MM.1S (cell line): ENCODE measurements around the gene ARHGEF6.

ENCODE experiments used
- EZH2 ChIP-seq: fragments of 300-600 bp; sonication (generic); optimal IDR thresholded peaks from 2 replicates; pipeline ENCODE3; 2017; ENCODE audit warnings: low read depth, mild to moderate bottlenecking, antibody characterized with exemption, low read length, mixed read lengths
- TF ChIP-seq, protein P1 (sequence below): fragments of 300-600 bp; sonication (generic); IDR thresholded peaks from 2 replicates; pipeline ENCODE4 v1.5.1; 2016; ENCODE audit warnings: antibody characterized with exemption, low read length, mixed read lengths

DNA sequence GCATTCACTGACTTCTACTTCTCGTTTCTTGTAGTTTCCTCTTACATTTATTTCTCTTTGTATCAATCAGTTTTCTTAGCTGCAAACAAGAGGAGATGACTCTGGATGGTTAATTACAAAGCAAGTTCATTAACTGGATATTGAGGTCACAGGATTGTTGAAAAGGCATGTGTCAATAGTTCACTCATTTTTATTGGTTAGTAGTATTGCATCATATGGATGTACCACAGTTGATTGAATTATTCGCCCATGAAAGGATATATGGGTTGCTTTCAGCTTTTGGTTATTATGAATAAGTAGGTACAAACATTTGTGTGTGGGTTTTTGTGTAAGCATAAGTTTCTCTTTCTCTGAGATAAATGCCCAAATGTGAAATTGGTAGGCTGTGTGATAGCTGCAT, 21.8 kb upstream of the ARHGEF6 start:
- no peak for TF ChIP-seq EZH2
- TF ChIP-seq, protein P1, sequence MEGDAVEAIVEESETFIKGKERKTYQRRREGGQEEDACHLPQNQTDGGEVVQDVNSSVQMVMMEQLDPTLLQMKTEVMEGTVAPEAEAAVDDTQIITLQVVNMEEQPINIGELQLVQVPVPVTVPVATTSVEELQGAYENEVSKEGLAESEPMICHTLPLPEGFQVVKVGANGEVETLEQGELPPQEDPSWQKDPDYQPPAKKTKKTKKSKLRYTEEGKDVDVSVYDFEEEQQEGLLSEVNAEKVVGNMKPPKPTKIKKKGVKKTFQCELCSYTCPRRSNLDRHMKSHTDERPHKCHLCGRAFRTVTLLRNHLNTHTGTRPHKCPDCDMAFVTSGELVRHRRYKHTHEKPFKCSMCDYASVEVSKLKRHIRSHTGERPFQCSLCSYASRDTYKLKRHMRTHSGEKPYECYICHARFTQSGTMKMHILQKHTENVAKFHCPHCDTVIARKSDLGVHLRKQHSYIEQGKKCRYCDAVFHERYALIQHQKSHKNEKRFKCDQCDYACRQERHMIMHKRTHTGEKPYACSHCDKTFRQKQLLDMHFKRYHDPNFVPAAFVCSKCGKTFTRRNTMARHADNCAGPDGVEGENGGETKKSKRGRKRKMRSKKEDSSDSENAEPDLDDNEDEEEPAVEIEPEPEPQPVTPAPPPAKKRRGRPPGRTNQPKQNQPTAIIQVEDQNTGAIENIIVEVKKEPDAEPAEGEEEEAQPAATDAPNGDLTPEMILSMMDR = no peak
